Prostate gland (tissue), 2 donors: ENCODE data around the gene MCAM.

ENCODE experiments used
- CTCF ChIP-seq, 4 experiments: fragments of 200-600 bp in 2 of 4; fragments of 450-650 bp in 2 of 4; sonication (generic) in 2 of 4; IDR thresholded peaks; 1 replicate in 3 of 4; 2 replicates in 1 of 4; pipeline ENCODE4 v1.5.1; 2016 to 2019; ENCODE audit warnings: antibody characterized with exemption in 4 of 4, mild to moderate bottlenecking in 2 of 4, moderate library complexity in 2 of 4
- POLR2AphosphoS5 ChIP-seq: sonication (generic); formaldehyde crosslinking; IDR thresholded peaks from one replicate; pipeline ENCODE4 v1.6.1; 2017; ENCODE audit warnings: antibody characterized with exemption

- TF ChIP-seq CTCF (IDR thresholded peaks at IDR 0.05) (peak; percentile 80 to 95 (median 82)), POLR2AphosphoS5 (no peak)
Observed at GRCh38 chr11:119339589-119340334, 22.8 kb upstream of the MCAM start.
